ENCODE measurements around the gene DNAAF3.
A peak's percentile ranks its signal among the peaks of the same experiment; 100 is the strongest.

DNAAF3 gene

DNA sequence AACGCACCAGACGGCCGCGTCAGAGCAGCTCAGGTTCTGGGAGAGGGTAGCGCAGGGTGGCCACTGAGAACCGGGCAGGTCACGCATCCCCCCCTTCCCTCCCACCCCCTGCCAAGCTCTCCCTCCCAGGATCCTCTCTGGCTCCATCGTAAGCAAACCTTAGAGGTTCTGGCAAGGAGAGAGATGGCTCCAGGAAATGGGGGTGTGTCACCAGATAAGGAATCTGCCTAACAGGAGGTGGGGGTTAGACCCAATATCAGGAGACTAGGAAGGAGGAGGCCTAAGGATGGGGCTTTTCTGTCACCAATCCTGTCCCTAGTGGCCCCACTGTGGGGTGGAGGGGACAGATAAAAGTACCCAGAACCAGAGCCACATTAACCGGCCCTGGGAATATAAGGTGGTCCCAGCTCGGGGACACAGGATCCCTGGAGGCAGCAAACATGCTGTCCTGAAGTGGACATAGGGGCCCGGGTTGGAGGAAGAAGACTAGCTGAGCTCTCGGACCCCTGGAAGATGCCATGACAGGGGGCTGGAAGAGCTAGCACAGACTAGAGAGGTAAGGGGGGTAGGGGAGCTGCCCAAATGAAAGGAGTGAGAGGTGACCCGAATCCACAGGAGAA, 50.9 kb downstream of the DNAAF3 start:
- peak overlapping the region; percentile 77 for H3K4me3 ChIP-seq (ENCODE audit: low read depth, low read length)
- TF ChIP-seq, protein P1, sequence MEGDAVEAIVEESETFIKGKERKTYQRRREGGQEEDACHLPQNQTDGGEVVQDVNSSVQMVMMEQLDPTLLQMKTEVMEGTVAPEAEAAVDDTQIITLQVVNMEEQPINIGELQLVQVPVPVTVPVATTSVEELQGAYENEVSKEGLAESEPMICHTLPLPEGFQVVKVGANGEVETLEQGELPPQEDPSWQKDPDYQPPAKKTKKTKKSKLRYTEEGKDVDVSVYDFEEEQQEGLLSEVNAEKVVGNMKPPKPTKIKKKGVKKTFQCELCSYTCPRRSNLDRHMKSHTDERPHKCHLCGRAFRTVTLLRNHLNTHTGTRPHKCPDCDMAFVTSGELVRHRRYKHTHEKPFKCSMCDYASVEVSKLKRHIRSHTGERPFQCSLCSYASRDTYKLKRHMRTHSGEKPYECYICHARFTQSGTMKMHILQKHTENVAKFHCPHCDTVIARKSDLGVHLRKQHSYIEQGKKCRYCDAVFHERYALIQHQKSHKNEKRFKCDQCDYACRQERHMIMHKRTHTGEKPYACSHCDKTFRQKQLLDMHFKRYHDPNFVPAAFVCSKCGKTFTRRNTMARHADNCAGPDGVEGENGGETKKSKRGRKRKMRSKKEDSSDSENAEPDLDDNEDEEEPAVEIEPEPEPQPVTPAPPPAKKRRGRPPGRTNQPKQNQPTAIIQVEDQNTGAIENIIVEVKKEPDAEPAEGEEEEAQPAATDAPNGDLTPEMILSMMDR (IDR thresholded peaks at IDR 0.05; ENCODE audit: low read depth, low read length, missing control alignments): no peak
- DNase-seq (ENCODE audit: low read depth): no peak

DNA sequence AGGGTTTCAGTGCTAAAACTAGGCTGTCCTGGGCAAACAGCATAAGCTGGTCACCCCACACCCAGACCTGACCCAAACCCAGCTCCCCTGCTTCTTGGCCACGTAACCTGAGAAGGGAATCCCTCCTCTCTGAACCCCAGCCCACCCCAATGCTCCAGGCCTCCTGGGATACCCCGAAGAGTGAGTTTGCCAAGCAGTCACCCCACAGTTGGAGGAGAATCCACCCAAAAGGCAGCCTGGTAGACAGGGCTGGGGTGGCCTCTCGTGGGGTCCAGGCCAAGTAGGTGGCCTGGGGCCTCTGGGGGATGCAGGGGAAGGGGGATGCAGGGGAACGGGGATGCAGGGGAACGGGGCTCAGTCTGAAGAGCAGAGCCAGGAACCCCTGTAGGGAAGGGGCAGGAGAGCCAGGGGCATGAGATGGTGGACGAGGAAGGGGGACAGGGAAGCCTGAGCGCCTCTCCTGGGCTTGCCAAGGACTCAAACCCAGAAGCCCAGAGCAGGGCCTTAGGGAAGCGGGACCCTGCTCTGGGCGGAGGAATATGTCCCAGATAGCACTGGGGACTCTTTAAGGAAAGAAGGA, 51.8 kb downstream of the DNAAF3 start:
- no peak overlapping the region for H3K4me3 ChIP-seq (ENCODE audit: low read depth, low read length)
- TF ChIP-seq, protein P1 (IDR thresholded peaks at IDR 0.05; ENCODE audit: low read depth, low read length, missing control alignments): no peak
- no peak for DNase-seq (ENCODE audit: low read depth)

DNA sequence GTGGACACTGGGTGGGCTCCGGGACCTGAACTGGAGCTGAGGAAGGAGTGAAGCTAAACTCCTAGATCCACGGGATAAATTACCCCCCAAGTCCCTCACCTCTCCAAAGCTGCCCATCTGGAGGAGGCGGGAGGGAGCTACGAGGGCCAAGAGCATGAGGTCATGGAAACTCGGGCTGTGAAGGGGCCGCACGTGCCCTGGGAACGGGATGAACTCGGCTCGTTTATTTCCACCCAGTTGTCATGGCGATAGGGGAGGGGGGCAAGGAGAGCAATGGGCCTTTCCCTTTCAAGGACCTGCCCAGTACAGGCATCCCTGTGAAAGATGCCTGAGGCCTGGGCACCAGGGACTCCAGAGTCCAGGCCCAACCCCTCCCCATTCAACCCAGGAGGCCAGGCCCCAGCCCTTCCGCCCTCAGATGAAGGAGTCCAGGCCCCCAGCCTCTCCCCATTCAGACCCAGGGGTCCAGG, 52.8 kb downstream of the DNAAF3 start:
- no peak overlapping the region for H3K4me3 ChIP-seq (ENCODE audit: low read depth, low read length)
- TF ChIP-seq, protein P1 (IDR thresholded peaks at IDR 0.05; ENCODE audit: low read depth, low read length, missing control alignments): no peak
- no peak for DNase-seq (ENCODE audit: low read depth)

DNA sequence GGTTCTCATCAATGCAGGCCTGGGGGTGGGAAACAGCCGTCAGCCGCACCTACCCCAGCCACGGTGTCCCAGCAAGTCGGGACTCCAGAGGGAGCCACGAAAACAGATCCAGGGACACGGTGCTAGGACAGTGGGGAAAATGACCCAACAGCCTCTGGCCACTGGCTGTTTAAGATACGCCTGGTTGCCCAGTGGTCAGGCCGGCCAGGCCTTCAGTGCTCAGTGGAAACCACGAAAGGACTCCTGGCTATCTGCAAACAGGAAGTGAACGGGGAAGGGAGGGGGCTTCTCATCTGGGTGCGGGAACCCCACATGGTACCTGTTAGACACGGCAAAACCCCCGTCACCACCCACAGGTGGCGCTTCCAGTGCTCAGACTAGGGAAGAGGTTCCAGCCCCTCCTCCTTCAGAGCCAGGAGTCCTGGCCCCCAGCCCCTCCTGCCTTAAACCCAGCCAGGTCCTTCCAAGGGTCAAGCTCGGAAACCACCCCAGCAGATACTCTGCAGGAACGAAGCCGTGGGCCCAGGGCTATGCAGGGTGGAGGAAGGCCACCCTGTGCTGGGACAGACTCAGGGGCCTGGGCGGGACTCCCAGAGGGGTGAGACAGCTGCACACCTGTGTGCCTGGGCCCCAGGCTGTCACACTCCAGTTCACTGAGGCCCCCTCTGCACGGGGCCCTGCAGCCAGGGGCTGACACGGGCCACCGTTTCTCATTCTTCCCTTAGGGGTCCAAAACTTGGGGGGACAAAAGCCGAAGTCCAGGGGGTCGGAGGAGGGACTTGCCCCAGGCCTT, 53.4 kb downstream of the DNAAF3 start:
- DNase-seq (ENCODE audit: low read depth): no peak
- H3K4me3 ChIP-seq (ENCODE audit: low read depth, low read length): no peak overlapping the region

DNA sequence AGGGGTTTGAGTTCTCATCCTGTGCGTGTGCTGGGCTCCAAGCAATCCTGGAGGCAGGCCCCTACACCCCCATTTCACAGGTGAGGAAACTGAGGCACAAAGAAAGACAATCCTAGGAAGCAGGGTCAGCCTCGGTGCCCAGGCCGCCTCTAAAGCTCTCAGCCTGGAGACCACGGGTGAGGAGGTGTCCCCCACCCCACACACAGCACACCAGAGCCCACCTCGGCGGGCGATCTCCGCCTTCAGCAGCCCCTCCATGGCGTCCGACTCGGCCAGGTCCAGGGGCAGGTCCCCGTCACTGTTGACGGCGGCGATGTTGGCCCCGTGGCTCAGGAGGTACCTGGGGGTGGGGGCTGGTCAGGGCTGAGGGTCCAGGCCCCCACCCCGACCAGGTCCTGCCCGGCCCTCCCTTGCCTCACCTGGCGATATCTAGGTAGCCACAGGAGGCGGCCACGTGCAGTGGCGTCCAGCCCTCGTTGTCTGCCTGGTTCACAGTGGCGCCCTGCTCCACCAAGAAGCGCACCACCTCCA, 54.1 kb downstream of the DNAAF3 start:
- no peak for DNase-seq (ENCODE audit: low read depth)
- no peak overlapping the region for H3K4me3 ChIP-seq (ENCODE audit: low read depth, low read length)
- TF ChIP-seq, protein P1 (IDR thresholded peaks at IDR 0.05; ENCODE audit: low read depth, low read length, missing control alignments): no peak

More for the DNA sequence above, 53.4 kb downstream of the DNAAF3 start:
- TF ChIP-seq, protein P1 (IDR thresholded peaks at IDR 0.05; ENCODE audit: low read depth, low read length, missing control alignments): peak; percentile 34

DNA sequence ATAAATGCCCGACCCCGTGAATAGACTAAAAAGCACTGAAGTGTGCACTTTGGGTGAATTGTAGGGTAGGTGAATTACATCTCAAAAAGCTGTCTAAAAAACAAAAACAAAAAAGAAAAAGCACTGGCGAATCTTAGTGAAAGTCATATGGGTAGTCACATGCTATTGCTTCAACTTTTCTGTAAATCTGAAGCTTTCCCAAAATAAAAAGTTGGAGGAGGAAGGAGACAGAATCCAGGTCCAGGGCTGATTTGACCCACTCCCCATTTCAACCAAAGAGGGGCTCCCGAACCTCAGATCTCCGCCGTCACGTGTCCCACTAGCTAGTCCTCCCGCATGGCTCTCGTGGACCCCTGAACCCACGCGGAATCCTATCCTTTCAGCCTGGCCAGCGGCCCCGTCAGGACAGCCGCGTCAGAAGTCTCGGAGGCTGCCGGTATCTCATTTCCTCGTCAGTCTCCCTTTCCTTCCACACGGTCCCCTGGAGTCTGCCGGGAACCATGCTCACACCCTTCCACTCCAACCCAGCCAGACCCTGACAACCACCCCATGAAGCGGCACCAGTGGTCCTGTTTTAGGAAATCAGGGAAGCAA, 55.1 kb downstream of the DNAAF3 start:
- H3K4me3 ChIP-seq (ENCODE audit: low read depth, low read length): no peak overlapping the region
- DNase-seq (ENCODE audit: low read depth): no peak
- TF ChIP-seq, protein P1 (IDR thresholded peaks at IDR 0.05; ENCODE audit: low read depth, low read length, missing control alignments): no peak
